HEK293 (cell line): ENCODE results near the gene PSMD2.

Experiments used
- EGR2 ChIP-seq: fragments of 450-650 bp; formaldehyde crosslinking; IDR thresholded peaks from 2 replicates; pipeline ENCODE4 v1.5.1; 2016; ENCODE audit warnings: low read depth, missing biosample characterization, missing genetic modification characterization
- GLI2 ChIP-seq: fragments of 450-650 bp; formaldehyde crosslinking; IDR thresholded peaks from 2 replicates; pipeline ENCODE4; 2017; ENCODE audit warnings: missing biosample characterization, missing genetic modification characterization, low read depth, borderline replicate concordance
- GLIS1 ChIP-seq: fragments of 450-650 bp; formaldehyde crosslinking; IDR thresholded peaks from 2 replicates; pipeline ENCODE4 v1.5.1; 2016; ENCODE audit warnings: missing biosample characterization, missing genetic modification characterization
- GLIS2 ChIP-seq: fragments of 450-650 bp; formaldehyde crosslinking; IDR thresholded peaks from 2 replicates; pipeline ENCODE4 v1.5.1; 2016; ENCODE audit warnings: missing biosample characterization, missing genetic modification characterization
- KLF1 ChIP-seq: fragments of 450-650 bp; formaldehyde crosslinking; IDR thresholded peaks from 2 replicates; pipeline ENCODE4 v1.5.1; 2016; ENCODE audit warnings: missing biosample characterization, missing genetic modification characterization
- KLF9 ChIP-seq: fragments of 450-650 bp; formaldehyde crosslinking; IDR thresholded peaks from 2 replicates; pipeline ENCODE4 v1.5.1; 2016; ENCODE audit warnings: missing biosample characterization, missing genetic modification characterization, low read depth
- SP3 ChIP-seq: fragments of 450-650 bp; formaldehyde crosslinking; IDR thresholded peaks from 2 replicates; pipeline ENCODE4 v1.5.1; 2016; ENCODE audit warnings: missing biosample characterization, missing genetic modification characterization
- SP7 ChIP-seq: fragments of 450-650 bp; formaldehyde crosslinking; IDR thresholded peaks from 2 replicates; pipeline ENCODE4 v1.5.1; 2016; ENCODE audit warnings: missing biosample characterization, missing genetic modification characterization
- WT1 ChIP-seq: fragments of 450-650 bp; formaldehyde crosslinking; IDR thresholded peaks from 2 replicates; pipeline ENCODE4 v1.5.1; 2016; ENCODE audit warnings: missing biosample characterization, missing genetic modification characterization
- ZBTB17 ChIP-seq: fragments of 450-650 bp; formaldehyde crosslinking; IDR thresholded peaks from 2 replicates; pipeline ENCODE4 v1.5.1; 2016; ENCODE audit warnings: missing biosample characterization, missing genetic modification characterization
- ZBTB8A ChIP-seq: fragments of 450-650 bp; formaldehyde crosslinking; IDR thresholded peaks from 2 replicates; pipeline ENCODE4 v1.5.1; 2016; ENCODE audit warnings: missing biosample characterization, missing genetic modification characterization
- ZFHX2 ChIP-seq: fragments of 450-650 bp; formaldehyde crosslinking; conservative IDR thresholded peaks from 2 replicates; pipeline ENCODE4 v1.5.1; 2016; ENCODE audit warnings: missing biosample characterization, missing genetic modification characterization
- ZIC2 ChIP-seq: fragments of 450-650 bp; formaldehyde crosslinking; IDR thresholded peaks from 2 replicates; pipeline ENCODE4 v1.5.1; 2016; ENCODE audit warnings: missing biosample characterization, missing genetic modification characterization
- ZNF335 ChIP-seq: fragments of 450-650 bp; formaldehyde crosslinking; conservative IDR thresholded peaks from 2 replicates; pipeline ENCODE4 v1.5.1; 2016; ENCODE audit warnings: missing biosample characterization, missing genetic modification characterization
- ZNF600 ChIP-seq: fragments of 450-650 bp; formaldehyde crosslinking; IDR thresholded peaks from 2 replicates; pipeline ENCODE4 v1.5.1; 2016; ENCODE audit warnings: missing biosample characterization, missing genetic modification characterization
- ZNF654 ChIP-seq: fragments of 450-650 bp; formaldehyde crosslinking; IDR thresholded peaks from 2 replicates; pipeline ENCODE4 v1.5.1; 2016; ENCODE audit warnings: low read depth, missing biosample characterization, missing genetic modification characterization
- ZNF660 ChIP-seq: fragments of 450-650 bp; IDR thresholded peaks from 2 replicates; pipeline ENCODE4 v1.5.1; 2018; ENCODE audit warnings: missing biosample characterization, mild to moderate bottlenecking, missing genetic modification characterization
- ZSCAN16 ChIP-seq: fragments of 450-650 bp; formaldehyde crosslinking; IDR thresholded peaks from 2 replicates; pipeline ENCODE4 v1.5.1; 2016; ENCODE audit warnings: missing biosample characterization, missing genetic modification characterization
- TF ChIP-seq, protein P1 (sequence below): fragments of 450-650 bp; formaldehyde crosslinking; IDR thresholded peaks from 2 replicates; pipeline ENCODE4 v1.5.1; 2017; ENCODE audit warnings: missing biosample characterization, missing genetic modification characterization
- TF ChIP-seq, protein P2 (sequence below): fragments of 450-650 bp; formaldehyde crosslinking; IDR thresholded peaks from 2 replicates; pipeline ENCODE4 v1.5.1; 2017; ENCODE audit warnings: missing biosample characterization, missing genetic modification characterization
- TF ChIP-seq, protein P3 (sequence below): fragments of 450-650 bp; formaldehyde crosslinking; IDR thresholded peaks from 2 replicates; pipeline ENCODE4 v1.5.1; 2016; ENCODE audit warnings: missing biosample characterization, missing genetic modification characterization
- TF ChIP-seq, protein P4 (sequence below): fragments of 450-650 bp; formaldehyde crosslinking; IDR thresholded peaks from 2 replicates; pipeline ENCODE4 v1.5.1; 2016; ENCODE audit warnings: missing biosample characterization, missing genetic modification characterization

Gene PSMD2

DNA sequence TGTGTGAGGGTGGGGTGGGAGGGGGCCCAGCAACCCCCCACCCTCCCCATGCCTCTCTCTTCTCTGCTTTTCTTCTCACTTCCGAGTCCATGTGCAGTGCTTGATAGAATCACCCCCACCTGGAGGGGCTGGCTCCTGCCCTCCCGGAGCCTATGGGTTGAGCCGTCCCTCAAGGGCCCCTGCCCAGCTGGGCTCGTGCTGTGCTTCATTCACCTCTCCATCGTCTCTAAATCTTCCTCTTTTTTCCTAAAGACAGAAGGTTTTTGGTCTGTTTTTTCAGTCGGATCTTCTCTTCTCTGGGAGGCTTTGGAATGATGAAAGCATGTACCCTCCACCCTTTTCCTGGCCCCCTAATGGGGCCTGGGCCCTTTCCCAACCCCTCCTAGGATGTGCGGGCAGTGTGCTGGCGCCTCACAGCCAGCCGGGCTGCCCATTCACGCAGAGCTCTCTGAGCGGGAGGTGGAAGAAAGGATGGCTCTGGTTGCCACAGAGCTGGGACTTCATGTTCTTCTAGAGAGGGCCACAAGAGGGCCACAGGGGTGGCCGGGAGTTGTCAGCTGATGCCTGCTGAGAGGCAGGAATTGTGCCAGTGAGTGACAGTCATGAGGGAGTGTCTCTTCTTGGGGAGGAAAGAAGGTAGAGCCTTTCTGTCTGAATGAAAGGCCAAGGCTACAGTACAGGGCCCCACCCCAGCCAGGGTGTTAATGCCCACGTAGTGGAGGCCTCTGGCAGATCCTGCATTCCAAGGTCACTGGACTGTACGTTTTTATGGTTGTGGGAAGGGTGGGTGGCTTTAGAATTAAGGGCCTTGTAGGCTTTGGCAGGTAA is 46.5 kb downstream of the PSMD2 start (continued):
- TF ChIP-seq KLF9 (tag by site-specific recombination) (0 out of 2 replicates have a peak, but pooled peaks have one; percentile 14), ZNF335 (tag by site-specific recombination) (peak; percentile 45), EGR2 (tag by site-specific recombination) (no peak; the same call in 1 of the 2 replicates), SP7 (tag by site-specific recombination) (peak; percentile 50; the same call in 1 of the 2 replicates), ZSCAN16 (tag by site-specific recombination) (no peak), ZBTB8A (peak; percentile 27; the same call in 1 of the 2 replicates), ZNF660 (tag by site-specific recombination) (peak; percentile 62), ZNF654 (0 out of 2 replicates have a peak, but pooled peaks have one; percentile 10), ZIC2 (tag by site-specific recombination) (peak; percentile 89), KLF1 (tag by site-specific recombination) (peak; percentile 59), GLIS1 (tag by site-specific recombination) (peak; percentile 23; the same call in 1 of the 2 replicates), WT1 (0 out of 2 replicates have a peak, but pooled peaks have one; percentile 31), GLI2 (tag by site-specific recombination) (no peak), ZNF600 (tag by site-specific recombination) (peak; percentile 50; the same call in 1 of the 2 replicates), GLIS2 (peak; percentile 37; the same call in 1 of the 2 replicates), ZFHX2 (no peak), SP3 (peak; percentile 18; the same call in 1 of the 2 replicates), ZBTB17 (tag by site-specific recombination) (peak; percentile 38; the same call in 1 of the 2 replicates)
- TF ChIP-seq, protein P1, sequence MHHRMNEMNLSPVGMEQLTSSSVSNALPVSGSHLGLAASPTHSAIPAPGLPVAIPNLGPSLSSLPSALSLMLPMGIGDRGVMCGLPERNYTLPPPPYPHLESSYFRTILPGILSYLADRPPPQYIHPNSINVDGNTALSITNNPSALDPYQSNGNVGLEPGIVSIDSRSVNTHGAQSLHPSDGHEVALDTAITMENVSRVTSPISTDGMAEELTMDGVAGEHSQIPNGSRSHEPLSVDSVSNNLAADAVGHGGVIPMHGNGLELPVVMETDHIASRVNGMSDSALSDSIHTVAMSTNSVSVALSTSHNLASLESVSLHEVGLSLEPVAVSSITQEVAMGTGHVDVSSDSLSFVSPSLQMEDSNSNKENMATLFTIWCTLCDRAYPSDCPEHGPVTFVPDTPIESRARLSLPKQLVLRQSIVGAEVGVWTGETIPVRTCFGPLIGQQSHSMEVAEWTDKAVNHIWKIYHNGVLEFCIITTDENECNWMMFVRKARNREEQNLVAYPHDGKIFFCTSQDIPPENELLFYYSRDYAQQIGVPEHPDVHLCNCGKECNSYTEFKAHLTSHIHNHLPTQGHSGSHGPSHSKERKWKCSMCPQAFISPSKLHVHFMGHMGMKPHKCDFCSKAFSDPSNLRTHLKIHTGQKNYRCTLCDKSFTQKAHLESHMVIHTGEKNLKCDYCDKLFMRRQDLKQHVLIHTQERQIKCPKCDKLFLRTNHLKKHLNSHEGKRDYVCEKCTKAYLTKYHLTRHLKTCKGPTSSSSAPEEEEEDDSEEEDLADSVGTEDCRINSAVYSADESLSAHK = no peak
- TF ChIP-seq, protein P2, sequence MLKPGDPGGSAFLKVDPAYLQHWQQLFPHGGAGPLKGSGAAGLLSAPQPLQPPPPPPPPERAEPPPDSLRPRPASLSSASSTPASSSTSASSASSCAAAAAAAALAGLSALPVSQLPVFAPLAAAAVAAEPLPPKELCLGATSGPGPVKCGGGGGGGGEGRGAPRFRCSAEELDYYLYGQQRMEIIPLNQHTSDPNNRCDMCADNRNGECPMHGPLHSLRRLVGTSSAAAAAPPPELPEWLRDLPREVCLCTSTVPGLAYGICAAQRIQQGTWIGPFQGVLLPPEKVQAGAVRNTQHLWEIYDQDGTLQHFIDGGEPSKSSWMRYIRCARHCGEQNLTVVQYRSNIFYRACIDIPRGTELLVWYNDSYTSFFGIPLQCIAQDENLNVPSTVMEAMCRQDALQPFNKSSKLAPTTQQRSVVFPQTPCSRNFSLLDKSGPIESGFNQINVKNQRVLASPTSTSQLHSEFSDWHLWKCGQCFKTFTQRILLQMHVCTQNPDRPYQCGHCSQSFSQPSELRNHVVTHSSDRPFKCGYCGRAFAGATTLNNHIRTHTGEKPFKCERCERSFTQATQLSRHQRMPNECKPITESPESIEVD = 0 out of 2 replicates have a peak, but pooled peaks have one; percentile 36
- TF ChIP-seq, protein P3, sequence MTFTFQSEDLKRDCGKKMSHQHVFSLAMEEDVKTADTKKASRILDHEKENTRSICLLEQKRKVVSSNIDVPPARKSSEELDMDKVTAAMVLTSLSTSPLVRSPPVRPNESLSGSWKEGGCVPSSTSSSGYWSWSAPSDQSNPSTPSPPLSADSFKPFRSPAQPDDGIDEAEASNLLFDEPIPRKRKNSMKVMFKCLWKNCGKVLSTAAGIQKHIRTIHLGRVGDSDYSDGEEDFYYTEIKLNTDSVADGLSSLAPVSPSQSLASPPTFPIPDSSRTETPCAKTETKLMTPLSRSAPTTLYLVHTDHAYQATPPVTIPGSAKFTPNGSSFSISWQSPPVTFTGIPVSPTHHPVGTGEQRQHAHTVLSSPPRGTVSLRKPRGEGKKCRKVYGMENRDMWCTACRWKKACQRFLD (tag by site-specific recombination) = no peak
- TF ChIP-seq, protein P4, sequence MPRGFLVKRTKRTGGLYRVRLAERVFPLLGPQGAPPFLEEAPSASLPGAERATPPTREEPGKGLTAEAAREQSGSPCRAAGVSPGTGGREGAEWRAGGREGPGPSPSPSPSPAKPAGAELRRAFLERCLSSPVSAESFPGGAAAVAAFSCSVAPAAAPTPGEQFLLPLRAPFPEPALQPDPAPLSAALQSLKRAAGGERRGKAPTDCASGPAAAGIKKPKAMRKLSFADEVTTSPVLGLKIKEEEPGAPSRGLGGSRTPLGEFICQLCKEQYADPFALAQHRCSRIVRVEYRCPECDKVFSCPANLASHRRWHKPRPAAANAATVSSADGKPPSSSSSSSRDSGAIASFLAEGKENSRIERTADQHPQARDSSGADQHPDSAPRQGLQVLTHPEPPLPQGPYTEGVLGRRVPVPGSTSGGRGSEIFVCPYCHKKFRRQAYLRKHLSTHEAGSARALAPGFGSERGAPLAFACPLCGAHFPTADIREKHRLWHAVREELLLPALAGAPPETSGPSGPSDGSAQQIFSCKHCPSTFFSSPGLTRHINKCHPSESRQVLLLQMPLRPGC (tag by site-specific recombination) = no peak
